K562 (cell line): ENCODE data around the gene HCRTR1. TPM values are rescaled to one million over a fixed set of nuclear protein-coding genes. Genes with fewer than 3 reads are reported as not detected.

Source experiments
- ATAC-seq: fragments of 200-7000 bp; cut with Tn5 transposase; 3 replicates; pipeline ENCODE4 v1.9.1; 2020; ENCODE audit warnings: moderate library complexity
- BruUV-seq: library from RNA; stranded (reverse); fragments of 400-500 nt; replicated peaks from 2 replicates; lab custom pipeline; 2021; lab: Mats Ljungman, UMichigan
- CTCF ChIA-PET: fragments of 300-600 bp; formaldehyde crosslinking; extraction: SDS; loops from one replicate; lab custom pipeline; 2021; ENCODE audit warnings: low intra/inter-chr PET ratio; lab: Yijun Ruan, JAX
- POLR2A ChIA-PET: fragments of 300-600, 350-650 bp; sonication (Branson Sonifier 250); formaldehyde crosslinking; extraction: SDS; loops from one replicate; lab custom pipeline; 2021; ENCODE audit warnings: antibody characterized with exemption, inconsistent platforms; lab: Yijun Ruan, JAX
- DNase-seq, 4 experiments: peaks; one replicate each; pipeline versions ENCODE4 v3.0.0 to v3.0.0-alpha.2; 2011 to 2018; ENCODE audit warnings: low spot score in 3 of 4, mixed read lengths in 3 of 4; ENCODE audit errors: extremely low read depth in 1 of 4
- FAIRE-seq: peaks from 2 replicates; lab custom pipeline; 2011; peaks lifted over from hg19 to GRCh38; lab: Jason Lieb, UNC
- H2AFZ ChIP-seq: 2 replicates; pipeline ENCODE4 v1.6.0; 2011; ENCODE audit warnings: low read depth, low read length, control low read depth, inconsistent platforms
- H3K27ac ChIP-seq: fragments of 200-600 bp; 3 replicates; pipeline ENCODE4 v1.8.0; 2011; ENCODE audit warnings: low read depth, mild to moderate bottlenecking, control low read depth, inconsistent platforms, low read length, moderate library complexity, mixed read lengths; ENCODE audit errors: extremely low read depth
- H3K27me3 ChIP-seq, 2 experiments: fragments of 300-600 bp in 1 of 2; 2 replicates in 1 of 2; 3 replicates in 1 of 2; pipeline versions ENCODE4 v1.6.0 to v1.8.0; 2011; ENCODE audit warnings: inconsistent platforms in 2 of 2, low read length in 2 of 2, mild to moderate bottlenecking in 1 of 2, mixed read lengths in 1 of 2, moderate library complexity in 1 of 2; ENCODE audit not compliant: control insufficient read depth in 2 of 2, insufficient read depth in 2 of 2
- H3K36me3 ChIP-seq: fragments of 300-600 bp; 3 replicates; pipeline ENCODE4 v1.8.0; 2011; ENCODE audit warnings: mild to moderate bottlenecking, low read length, inconsistent platforms; ENCODE audit not compliant: control insufficient read depth, insufficient read depth
- H3K4me1 ChIP-seq, 2 experiments: fragments of 200-600 bp in 1 of 2; replicated peaks in 1 of 2; 2 replicates in 1 of 2; 3 replicates in 1 of 2; pipeline versions ENCODE4 v1.5.1 to v1.8.0; 2011; ENCODE audit warnings: inconsistent platforms in 2 of 2, low read length in 2 of 2, mild to moderate bottlenecking in 1 of 2, mixed read lengths in 1 of 2, moderate library complexity in 1 of 2; ENCODE audit not compliant: control insufficient read depth in 2 of 2, insufficient read depth in 2 of 2
- H3K4me2 ChIP-seq: 2 replicates; pipeline ENCODE4 v1.6.1; 2011; ENCODE audit warnings: low read length, control low read depth, inconsistent platforms, mixed read lengths; ENCODE audit not compliant: insufficient read depth
- H3K4me3 ChIP-seq: fragments of 200-600 bp; sonication (generic), shearing (Covaris generic); 2 replicates; pipeline ENCODE4 v1.5.1; 2016; ENCODE audit warnings: control low read depth, inconsistent platforms
- H3K79me2 ChIP-seq: fragments of 200-600 bp; 3 replicates; pipeline ENCODE4 v1.8.0; 2011; ENCODE audit warnings: low read length, inconsistent platforms; ENCODE audit not compliant: control insufficient read depth, insufficient read depth
- H3K9ac ChIP-seq, 2 experiments: 2 replicates each; pipeline versions ENCODE4 v1.6.0 to v1.6.1; 2011; ENCODE audit warnings: low read depth in 2 of 2, low read length in 2 of 2, control low read depth in 1 of 2, inconsistent platforms in 1 of 2, mild to moderate bottlenecking in 1 of 2, mixed read lengths in 1 of 2; ENCODE audit not compliant: insufficient read depth in 1 of 2
- H3K9me1 ChIP-seq: one replicate; pipeline ENCODE4 v1.6.0; 2011; ENCODE audit warnings: inconsistent platforms, mild to moderate bottlenecking, low read length, moderate library complexity; ENCODE audit not compliant: control insufficient read depth, insufficient read depth
- H3K9me3 ChIP-seq: replicated peaks from 2 replicates; pipeline ENCODE4 v1.5.1; 2011; ENCODE audit warnings: low read depth, low read length, inconsistent platforms; ENCODE audit not compliant: control insufficient read depth, insufficient read depth
- H4K20me1 ChIP-seq: replicated peaks from 2 replicates; pipeline ENCODE4 v1.6.1; 2011; ENCODE audit warnings: low read length, inconsistent platforms, mixed read lengths; ENCODE audit not compliant: control insufficient read depth, insufficient read depth
- ELF2 ChIP-seq: fragments of 250-450 bp; sonication (Bioruptor Pico); IDR thresholded peaks from 2 replicates; pipeline ENCODE4 v1.5.0; 2021; ENCODE audit warnings: mild to moderate bottlenecking
- HMG20B ChIP-seq: fragments of 250-450 bp; sonication (Bioruptor Pico); IDR thresholded peaks from 2 replicates; pipeline ENCODE4 v1.5.0; 2021; ENCODE audit warnings: mild to moderate bottlenecking
- MTA3 ChIP-seq: fragments of 450-650 bp; formaldehyde crosslinking; IDR thresholded peaks from 2 replicates; pipeline ENCODE4 v1.6.1; 2017; ENCODE audit warnings: mild to moderate bottlenecking, borderline replicate concordance
- MXI1 ChIP-seq: IDR thresholded peaks from 2 replicates; pipeline ENCODE4 v1.6.1; 2011; ENCODE audit warnings: low read depth, mild to moderate bottlenecking, improper control_type of control experiment, low read length
- PRPF4 ChIP-seq: fragments of 200-400 bp; formaldehyde crosslinking; IDR thresholded peaks from one replicate; pipeline ENCODE4 v1.6.1; 2017; ENCODE audit warnings: low read length, low read depth, mild to moderate bottlenecking; ENCODE audit not compliant: insufficient read depth, poor library complexity, severe bottlenecking
- RBM17 ChIP-seq: fragments of 200-400 bp; formaldehyde crosslinking; IDR thresholded peaks from 2 replicates; pipeline ENCODE4 v1.6.1; 2017; ENCODE audit warnings: low read depth, mild to moderate bottlenecking, low read length, borderline replicate concordance
- SMAD1 ChIP-seq: fragments of 150-350 bp; IDR thresholded peaks from 2 replicates; pipeline ENCODE4 v1.6.1; 2014; ENCODE audit warnings: low read length, low read depth; ENCODE audit not compliant: partially characterized antibody
- TBP ChIP-seq: optimal IDR thresholded peaks from 2 replicates; pipeline ENCODE3; 2011; ENCODE audit warnings: low read depth, low read length, improper control_type of control experiment
- ZBTB2 ChIP-seq: fragments of 450-650 bp; IDR thresholded peaks from 2 replicates; pipeline ENCODE4 v1.6.1; 2016; ENCODE audit warnings: antibody characterized with exemption
- ZNF184 ChIP-seq: sonication (generic); formaldehyde crosslinking; IDR thresholded peaks from 2 replicates; pipeline ENCODE4 v1.5.0; 2020; ENCODE audit warnings: missing genetic modification reagents
- WGBS: fragments of 100-300 bp; shearing (Covaris generic); methylation state at CpG from one replicate; pipeline ENCODE4 v1.1.6; 2016; ENCODE audit warnings: low coverage, mixed read lengths; ENCODE audit not compliant: insufficient coverage; ENCODE audit errors: missing lambda C conversion rate; 5-methylcytosine and 5-hydroxymethylcytosine counted together
- in situ Hi-C: fragments of 300-500 bp; cut with MboI; formaldehyde crosslinking; loops from 4 replicates; pipeline ENCODE4 v1.15.0; 2018; ENCODE audit warnings: inconsistent platforms, mixed read lengths
- intact Hi-C: fragments of 100-400 bp; cut with micrococcal nuclease; formaldehyde crosslinking; loops from 2 replicates; pipeline ENCODE4 v1.14.2; 2022
- polyA plus RNA-seq, 8 experiments: library from polyadenylated mRNA; depleted of rRNA in 4 of 8; stranded (reverse) in 5 of 8; unstranded in 3 of 8; fragments of >200 nt; fragmentation: Nextera tagmentation in 2 of 8; fragmentation: Illumina TruSeq in 1 of 8; extraction: Ambion mirVana in 2 of 8; extraction: Trizol in 1 of 8; gene quantifications; 2 replicates each; pipeline versions ENCODE4 v1.2.1 to v1.2.3, GENCODE V29; 2011 to 2014; ENCODE audit warnings: inconsistent platforms in 1 of 8, missing spikeins in 1 of 8
- total RNA-seq, 7 experiments: library from RNA; depleted of rRNA in 6 of 7; stranded (reverse); fragments of >200 nt in 6 of 7; fragmentation: Illumina TruSeq in 2 of 7; extraction: Trizol in 2 of 7; gene quantifications; 2 replicates each; pipeline versions ENCODE4 v1.2.1 to v1.2.3, GENCODE V29; 2011 to 2021; ENCODE audit warnings: low replicate concordance in 1 of 7
- TF ChIP-seq, protein P1 (sequence below): sonication (generic); formaldehyde crosslinking; IDR thresholded peaks from 2 replicates; pipeline ENCODE4 v1.4.0; 2020; ENCODE audit warnings: mild to moderate bottlenecking, missing genetic modification reagents
- TF ChIP-seq, protein P2 (sequence below): fragments of 250-450 bp; sonication (Bioruptor Pico); IDR thresholded peaks from 2 replicates; pipeline ENCODE4 v1.4.0; 2020
- TF ChIP-seq, protein P3 (sequence below): fragments of 450-650 bp; IDR thresholded peaks from 2 replicates; pipeline ENCODE4 v1.6.1; 2016; ENCODE audit warnings: missing biosample characterization, missing genetic modification characterization

HCRTR1 gene
- total and polyA plus RNA-seq, 9 of the 15 experiments (the other 6 are each of a cell fraction or from before 2014, with no cell fraction given), result not detected

DNA sequence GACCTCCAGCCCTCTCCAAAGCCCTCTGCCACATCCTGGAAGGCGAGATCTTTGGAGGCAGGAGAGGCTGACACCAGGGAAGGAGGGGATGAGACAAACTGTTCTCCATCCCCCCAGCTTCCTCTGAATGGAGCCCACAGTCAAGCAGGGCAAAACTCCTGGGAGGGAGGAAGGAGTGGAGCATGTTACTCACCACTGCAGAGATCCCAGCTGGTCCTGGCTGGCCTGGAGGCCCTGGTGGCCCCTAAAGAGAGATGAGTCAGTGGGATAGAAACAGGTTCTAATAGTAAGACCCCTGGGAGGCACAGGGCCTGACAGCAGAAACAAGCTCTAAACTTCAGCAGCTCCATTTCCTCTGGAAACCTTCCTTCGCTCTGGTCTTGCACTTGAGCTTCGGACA, 41.2 kb downstream of the HCRTR1 start:
- DNase-seq (no peak), ATAC-seq (no peak), FAIRE-seq (no peak)
- ChIA-PET CTCF (no interaction called here), POLR2A (interaction anchor here (0.6 to 1.5 kb wide), 6 partner anchors 11 to 134 kb away, joined by 3 to 5 read pairs (median 4); partner anchors contain the start of gene PEF1)
- Histone ChIP-seq H4K20me1 (peaks cover 20% of the 10 kb centered on the region; the same call in 1 of the 2 replicates), H3K4me2 (no peak overlapping the region), H3K9ac (0 out of 4 replicates have a peak overlapping the region, but pooled peaks of 1 of the 2 experiments have one; percentile 15), H3K27me3 (peaks cover 40 to 87% of the 10 kb centered on the region in 2 experiments; a peak in 4 of 5 replicates), H3K79me2 (no peaks in the 10 kb centered on the region), H3K4me1 (no peaks in the 10 kb centered on the region), H3K27ac (no peak overlapping the region), H3K9me1 (no peaks in the 10 kb centered on the region), H2AFZ (no peak overlapping the region), H3K36me3 (no peaks in the 10 kb centered on the region), H3K4me3 (no peak overlapping the region), H3K9me3 (no peaks in the 10 kb centered on the region)
- WGBS, result 0% methylated on average over 3 of the region's 3 CpGs
- in situ Hi-C loops, result no loop called here
- intact Hi-C loops, result no loop called here
- BruUV-seq, result no TSS peak
- no peak for TF ChIP-seq RBM17
- TF ChIP-seq TBP, result no peak
- no peak for TF ChIP-seq SMAD1
- no peak for TF ChIP-seq MTA3
- TF ChIP-seq HMG20B (CRISPR knock-in tag), result no peak
- no peak for TF ChIP-seq ELF2
- TF ChIP-seq, protein P1, sequence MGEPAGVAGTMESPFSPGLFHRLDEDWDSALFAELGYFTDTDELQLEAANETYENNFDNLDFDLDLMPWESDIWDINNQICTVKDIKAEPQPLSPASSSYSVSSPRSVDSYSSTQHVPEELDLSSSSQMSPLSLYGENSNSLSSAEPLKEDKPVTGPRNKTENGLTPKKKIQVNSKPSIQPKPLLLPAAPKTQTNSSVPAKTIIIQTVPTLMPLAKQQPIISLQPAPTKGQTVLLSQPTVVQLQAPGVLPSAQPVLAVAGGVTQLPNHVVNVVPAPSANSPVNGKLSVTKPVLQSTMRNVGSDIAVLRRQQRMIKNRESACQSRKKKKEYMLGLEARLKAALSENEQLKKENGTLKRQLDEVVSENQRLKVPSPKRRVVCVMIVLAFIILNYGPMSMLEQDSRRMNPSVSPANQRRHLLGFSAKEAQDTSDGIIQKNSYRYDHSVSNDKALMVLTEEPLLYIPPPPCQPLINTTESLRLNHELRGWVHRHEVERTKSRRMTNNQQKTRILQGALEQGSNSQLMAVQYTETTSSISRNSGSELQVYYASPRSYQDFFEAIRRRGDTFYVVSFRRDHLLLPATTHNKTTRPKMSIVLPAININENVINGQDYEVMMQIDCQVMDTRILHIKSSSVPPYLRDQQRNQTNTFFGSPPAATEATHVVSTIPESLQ (CRISPR knock-in tag), result no peak
- TF ChIP-seq, protein P2, sequence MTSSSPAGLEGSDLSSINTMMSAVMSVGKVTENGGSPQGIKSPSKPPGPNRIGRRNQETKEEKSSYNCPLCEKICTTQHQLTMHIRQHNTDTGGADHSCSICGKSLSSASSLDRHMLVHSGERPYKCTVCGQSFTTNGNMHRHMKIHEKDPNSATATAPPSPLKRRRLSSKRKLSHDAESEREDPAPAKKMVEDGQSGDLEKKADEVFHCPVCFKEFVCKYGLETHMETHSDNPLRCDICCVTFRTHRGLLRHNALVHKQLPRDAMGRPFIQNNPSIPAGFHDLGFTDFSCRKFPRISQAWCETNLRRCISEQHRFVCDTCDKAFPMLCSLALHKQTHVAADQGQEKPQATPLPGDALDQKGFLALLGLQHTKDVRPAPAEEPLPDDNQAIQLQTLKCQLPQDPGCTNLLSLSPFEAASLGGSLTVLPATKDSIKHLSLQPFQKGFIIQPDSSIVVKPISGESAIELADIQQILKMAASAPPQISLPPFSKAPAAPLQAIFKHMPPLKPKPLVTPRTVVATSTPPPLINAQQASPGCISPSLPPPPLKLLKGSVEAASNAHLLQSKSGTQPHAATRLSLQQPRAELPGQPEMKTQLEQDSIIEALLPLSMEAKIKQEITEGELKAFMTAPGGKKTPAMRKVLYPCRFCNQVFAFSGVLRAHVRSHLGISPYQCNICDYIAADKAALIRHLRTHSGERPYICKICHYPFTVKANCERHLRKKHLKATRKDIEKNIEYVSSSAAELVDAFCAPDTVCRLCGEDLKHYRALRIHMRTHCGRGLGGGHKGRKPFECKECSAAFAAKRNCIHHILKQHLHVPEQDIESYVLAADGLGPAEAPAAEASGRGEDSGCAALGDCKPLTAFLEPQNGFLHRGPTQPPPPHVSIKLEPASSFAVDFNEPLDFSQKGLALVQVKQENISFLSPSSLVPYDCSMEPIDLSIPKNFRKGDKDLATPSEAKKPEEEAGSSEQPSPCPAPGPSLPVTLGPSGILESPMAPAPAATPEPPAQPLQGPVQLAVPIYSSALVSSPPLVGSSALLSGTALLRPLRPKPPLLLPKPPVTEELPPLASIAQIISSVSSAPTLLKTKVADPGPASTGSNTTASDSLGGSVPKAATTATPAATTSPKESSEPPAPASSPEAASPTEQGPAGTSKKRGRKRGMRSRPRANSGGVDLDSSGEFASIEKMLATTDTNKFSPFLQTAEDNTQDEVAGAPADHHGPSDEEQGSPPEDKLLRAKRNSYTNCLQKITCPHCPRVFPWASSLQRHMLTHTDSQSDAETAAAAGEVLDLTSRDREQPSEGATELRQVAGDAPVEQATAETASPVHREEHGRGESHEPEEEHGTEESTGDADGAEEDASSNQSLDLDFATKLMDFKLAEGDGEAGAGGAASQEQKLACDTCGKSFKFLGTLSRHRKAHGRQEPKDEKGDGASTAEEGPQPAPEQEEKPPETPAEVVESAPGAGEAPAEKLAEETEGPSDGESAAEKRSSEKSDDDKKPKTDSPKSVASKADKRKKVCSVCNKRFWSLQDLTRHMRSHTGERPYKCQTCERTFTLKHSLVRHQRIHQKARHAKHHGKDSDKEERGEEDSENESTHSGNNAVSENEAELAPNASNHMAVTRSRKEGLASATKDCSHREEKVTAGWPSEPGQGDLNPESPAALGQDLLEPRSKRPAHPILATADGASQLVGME (CRISPR knock-in tag), result no peak
- TF ChIP-seq, protein P3, sequence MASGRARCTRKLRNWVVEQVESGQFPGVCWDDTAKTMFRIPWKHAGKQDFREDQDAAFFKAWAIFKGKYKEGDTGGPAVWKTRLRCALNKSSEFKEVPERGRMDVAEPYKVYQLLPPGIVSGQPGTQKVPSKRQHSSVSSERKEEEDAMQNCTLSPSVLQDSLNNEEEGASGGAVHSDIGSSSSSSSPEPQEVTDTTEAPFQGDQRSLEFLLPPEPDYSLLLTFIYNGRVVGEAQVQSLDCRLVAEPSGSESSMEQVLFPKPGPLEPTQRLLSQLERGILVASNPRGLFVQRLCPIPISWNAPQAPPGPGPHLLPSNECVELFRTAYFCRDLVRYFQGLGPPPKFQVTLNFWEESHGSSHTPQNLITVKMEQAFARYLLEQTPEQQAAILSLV (tag), result no peak
- TF ChIP-seq MXI1, result no peak
- no peak for TF ChIP-seq ZBTB2
- TF ChIP-seq ZNF184 (CRISPR knock-in tag), result no peak
- TF ChIP-seq PRPF4, result no peak
